H1 (cell line): ENCODE results near the gene TEX51. TPM values are rescaled to one million over a fixed set of nuclear protein-coding genes. Genes with fewer than 3 reads are reported as not detected.

ENCODE experiments used
- CTCF ChIA-PET: fragments of 300-600 bp; sonication (Branson Sonifier 250); formaldehyde crosslinking; loops from one replicate; lab custom pipeline; 2021; ENCODE audit not compliant: partially characterized antibody; lab: Charles Lee
- POLR2A ChIA-PET: fragments of 300-600 bp; sonication (Branson Sonifier 250); formaldehyde crosslinking; loops from one replicate; lab custom pipeline; 2021; ENCODE audit warnings: inconsistent platforms; ENCODE audit not compliant: partially characterized antibody; lab: Charles Lee
- DNase-seq, 2 experiments: peaks; one replicate each; pipeline versions ENCODE4 v3.0.0 to v3.0.0-alpha.2; 2010 to 2022; ENCODE audit warnings: low spot score in 2 of 2, low read depth in 1 of 2, mixed read lengths in 1 of 2
- FAIRE-seq: peaks from 2 replicates; lab custom pipeline; 2011; peaks lifted over from hg19 to GRCh38; lab: Jason Lieb, UNC
- H2AFZ ChIP-seq: 2 replicates; pipeline ENCODE4 v1.8.1; 2012; ENCODE audit warnings: low read length, inconsistent platforms
- H2AK5ac ChIP-seq: 2 replicates; pipeline ENCODE4 v1.6.1; 2013; ENCODE audit warnings: low read depth, low read length
- H2BK120ac ChIP-seq: replicated peaks from 2 replicates; pipeline ENCODE3; 2013; ENCODE audit warnings: low read depth, low read length, inconsistent platforms
- H2BK12ac ChIP-seq: 2 replicates; pipeline ENCODE4 v1.6.1; 2013; ENCODE audit warnings: low read depth, low read length
- H2BK15ac ChIP-seq: 2 replicates; pipeline ENCODE4 v1.6.1; 2013; ENCODE audit warnings: low read length
- H2BK20ac ChIP-seq: 2 replicates; pipeline ENCODE4 v1.6.1; 2013; ENCODE audit warnings: low read length
- H2BK5ac ChIP-seq: 2 replicates; pipeline ENCODE4 v1.6.1; 2013; ENCODE audit warnings: low read depth, low read length
- H3K14ac ChIP-seq: 2 replicates; pipeline ENCODE4 v1.6.1; 2013; ENCODE audit warnings: inconsistent platforms; ENCODE audit not compliant: insufficient read length
- H3K18ac ChIP-seq: 2 replicates; pipeline ENCODE4 v1.6.1; 2013; ENCODE audit warnings: low read length; ENCODE audit errors: extremely low read depth
- H3K23ac ChIP-seq: 2 replicates; pipeline ENCODE4 v1.6.1; 2013; ENCODE audit warnings: inconsistent platforms; ENCODE audit not compliant: insufficient read length
- H3K23me2 ChIP-seq: 2 replicates; pipeline ENCODE4 v1.6.1; 2013; ENCODE audit warnings: low read depth, low read length
- H3K27ac ChIP-seq: 2 replicates; pipeline ENCODE4 v1.6.1; 2011; ENCODE audit warnings: low read depth, low read length, inconsistent platforms
- H3K27me3 ChIP-seq, 4 experiments: replicated peaks in 1 of 4; 1 replicate in 1 of 4; 2 replicates in 3 of 4; pipeline versions ENCODE4 v1.6.1 to v1.8.1; 2011 to 2013; ENCODE audit warnings: low read length in 3 of 4, mild to moderate bottlenecking in 3 of 4, inconsistent platforms in 2 of 4, mixed read lengths in 2 of 4, moderate library complexity in 1 of 4; ENCODE audit not compliant: control insufficient read depth in 3 of 4, insufficient read depth in 3 of 4; ENCODE audit errors: extremely low read depth in 1 of 4
- H3K36me3 ChIP-seq, 4 experiments: 2 replicates each; pipeline versions ENCODE4 v1.6.1 to v1.8.1; 2011 to 2013; ENCODE audit warnings: mild to moderate bottlenecking in 4 of 4, low read length in 3 of 4, moderate library complexity in 2 of 4, control low read depth in 1 of 4, inconsistent platforms in 1 of 4; ENCODE audit not compliant: insufficient read depth in 4 of 4, control insufficient read depth in 2 of 4
- H3K4ac ChIP-seq: replicated peaks from 2 replicates; pipeline ENCODE3; 2013; ENCODE audit warnings: low read length, low read depth, mixed read lengths, inconsistent platforms; ENCODE audit not compliant: insufficient read length
- H3K4me1 ChIP-seq, 4 experiments: replicated peaks in 1 of 4; 1 replicate in 1 of 4; 2 replicates in 3 of 4; pipeline versions ENCODE4 v1.6.1 to v1.8.1; 2011 to 2013; ENCODE audit warnings: low read length in 3 of 4, inconsistent platforms in 2 of 4, mixed read lengths in 1 of 4; ENCODE audit not compliant: insufficient read depth in 4 of 4, control insufficient read depth in 3 of 4
- H3K4me2 ChIP-seq, 2 experiments: 2 replicates each; pipeline versions ENCODE4 v1.6.1 to v1.8.1; 2011 to 2013; ENCODE audit warnings: low read depth in 2 of 2, low read length in 2 of 2, control low read depth in 1 of 2, inconsistent platforms in 1 of 2, mild to moderate bottlenecking in 1 of 2; ENCODE audit not compliant: insufficient read depth in 1 of 2
- H3K4me3 ChIP-seq, 4 experiments: fragments of 200-600, 300-600 bp in 1 of 4; sonication (generic), shearing (Covaris generic), sonication (Bioruptor Twin) in 1 of 4; 2 replicates each; pipeline versions ENCODE4 v1.5.1 to v1.8.1; 2011 to 2016; ENCODE audit warnings: low read length in 4 of 4, low read depth in 3 of 4, control low read depth in 2 of 4, inconsistent platforms in 2 of 4, mild to moderate bottlenecking in 2 of 4, mixed read lengths in 1 of 4, moderate library complexity in 1 of 4; ENCODE audit not compliant: insufficient read depth in 2 of 4; ENCODE audit errors: extremely low read depth in 1 of 4
- H3K56ac ChIP-seq: replicated peaks from 2 replicates; pipeline ENCODE3; 2013; ENCODE audit warnings: low read depth, mild to moderate bottlenecking, mixed read lengths, low read length, inconsistent platforms; ENCODE audit not compliant: insufficient read length
- H3K79me1 ChIP-seq: 2 replicates; pipeline ENCODE4 v1.6.1; 2013; ENCODE audit warnings: low read depth, low read length, control low read depth
- H3K79me2 ChIP-seq, 2 experiments: 2 replicates each; pipeline versions ENCODE4 v1.6.1 to v1.8.1; 2012 to 2013; ENCODE audit warnings: low read length in 2 of 2, mild to moderate bottlenecking in 2 of 2, inconsistent platforms in 1 of 2; ENCODE audit not compliant: insufficient read depth in 2 of 2, control insufficient read depth in 1 of 2
- H3K9ac ChIP-seq, 4 experiments: replicated peaks in 1 of 4; 1 replicate in 1 of 4; 2 replicates in 3 of 4; pipeline versions ENCODE4 v1.6.1 to v1.8.1; 2011 to 2013; ENCODE audit warnings: low read depth in 3 of 4, low read length in 3 of 4, control low read depth in 2 of 4, mild to moderate bottlenecking in 2 of 4, moderate library complexity in 2 of 4, inconsistent platforms in 1 of 4; ENCODE audit errors: extremely low read depth in 1 of 4
- H3K9me3 ChIP-seq, 2 experiments: 2 replicates each; pipeline versions ENCODE4 v1.6.1 to v1.8.1; 2012 to 2013; ENCODE audit warnings: mild to moderate bottlenecking in 2 of 2, moderate library complexity in 2 of 2, control low read depth in 1 of 2, inconsistent platforms in 1 of 2, low read depth in 1 of 2, low read length in 1 of 2, mixed read lengths in 1 of 2; ENCODE audit not compliant: insufficient read depth in 2 of 2
- H4K20me1 ChIP-seq, 2 experiments: replicated peaks in 1 of 2; 2 replicates each; pipeline versions ENCODE3 to v1.8.1; 2011 to 2013; ENCODE audit warnings: inconsistent platforms in 2 of 2, low read length in 2 of 2, mild to moderate bottlenecking in 1 of 2; ENCODE audit not compliant: insufficient read depth in 2 of 2, control insufficient read depth in 1 of 2
- H4K5ac ChIP-seq: 2 replicates; pipeline ENCODE4 v1.6.1; 2013; ENCODE audit warnings: low read length, low read depth, mixed read lengths, inconsistent platforms; ENCODE audit not compliant: insufficient read length
- H4K8ac ChIP-seq: 2 replicates; pipeline ENCODE4 v1.8.0; 2013; ENCODE audit warnings: mild to moderate bottlenecking, moderate library complexity, low read length, inconsistent platforms; ENCODE audit not compliant: insufficient read depth; ENCODE audit errors: extremely low read depth
- H4K91ac ChIP-seq: replicated peaks from 2 replicates; pipeline ENCODE3; 2013; ENCODE audit warnings: low read length, mixed read lengths, inconsistent platforms; ENCODE audit not compliant: insufficient read length
- CBX5 ChIP-seq: fragments of 300-800, 300-1000 bp; sonication (generic); IDR thresholded peaks from 2 replicates; pipeline ENCODE4 v1.7.1; 2016; ENCODE audit warnings: antibody characterized with exemption, low read length, low read depth
- CHD1 ChIP-seq: IDR thresholded peaks from 2 replicates; pipeline ENCODE4 v1.6.1; 2012; ENCODE audit warnings: low read depth, low read length, improper control_type of control experiment
- CHD2 ChIP-seq: IDR thresholded peaks from 2 replicates; pipeline ENCODE4 v1.6.1; 2012; ENCODE audit warnings: low read length, improper control_type of control experiment
- CTBP2 ChIP-seq: IDR thresholded peaks from 2 replicates; pipeline ENCODE4 v1.7.0; 2011; ENCODE audit warnings: borderline replicate concordance, mild to moderate bottlenecking, moderate library complexity, mixed read lengths, low read length; ENCODE audit not compliant: insufficient read depth, insufficient read length
- HDAC6 ChIP-seq: IDR thresholded peaks from one replicate; pipeline ENCODE4 v1.7.1; 2012; ENCODE audit warnings: low read depth, mild to moderate bottlenecking, inconsistent platforms, low read length, moderate library complexity
- MAFK ChIP-seq: IDR thresholded peaks from 2 replicates; pipeline ENCODE4 v1.6.1; 2012; ENCODE audit warnings: low read depth, mild to moderate bottlenecking, improper control_type of control experiment, low read length
- MAX ChIP-seq: IDR thresholded peaks from 2 replicates; pipeline ENCODE4 v1.6.1; 2012; ENCODE audit warnings: inconsistent platforms
- POLR2A ChIP-seq, 2 experiments: IDR thresholded peaks; 1 replicate in 1 of 2; 2 replicates in 1 of 2; pipeline ENCODE4 v1.6.1; 2011; ENCODE audit warnings: low read depth in 2 of 2, low read length in 2 of 2, mild to moderate bottlenecking in 2 of 2; ENCODE audit errors: control extremely low read depth in 1 of 2
- POLR2AphosphoS5 ChIP-seq: IDR thresholded peaks from 2 replicates; pipeline ENCODE4 v1.6.1; 2011; ENCODE audit warnings: low read depth, low read length
- POU5F1 ChIP-seq: IDR thresholded peaks from 2 replicates; pipeline ENCODE4 v1.6.1; 2011; ENCODE audit warnings: low read depth, mild to moderate bottlenecking, low read length, moderate library complexity
- TAF1 ChIP-seq: IDR thresholded peaks from 2 replicates; pipeline ENCODE4 v1.6.1; 2011; ENCODE audit warnings: mild to moderate bottlenecking, low read depth, low read length
- TEAD4 ChIP-seq: IDR thresholded peaks from 2 replicates; pipeline ENCODE4 v1.6.1; 2012; ENCODE audit warnings: low read depth, low read length, inconsistent platforms, mixed read lengths
- WGBS, 2 experiments: shearing (Covaris generic) in 1 of 2; methylation state at CpG; one replicate each; pipeline versions ENCODE4 v1.1.6 to v1.1.7; 2013 to 2015; ENCODE audit warnings: low lambda C conversion rate in 2 of 2, mixed read lengths in 2 of 2, inconsistent platforms in 1 of 2, low coverage in 1 of 2, missing lambda C conversion rate in 1 of 2; ENCODE audit not compliant: insufficient replicate concordance in 2 of 2, insufficient coverage in 1 of 2, insufficient read length in 1 of 2; ENCODE audit errors: extremely low coverage in 1 of 2, missing lambda C conversion rate in 1 of 2; 5-methylcytosine and 5-hydroxymethylcytosine counted together
- polyA plus RNA-seq, 7 experiments: library from polyadenylated mRNA; depleted of rRNA in 3 of 7; stranded (reverse) in 5 of 7; unstranded in 2 of 7; fragments of >200 nt in 5 of 7; fragments of 200-250 nt in 2 of 7; gene quantifications; 1 replicate in 5 of 7; 2 replicates in 1 of 7; 4 replicates in 1 of 7; pipeline versions ENCODE4 v1.2.1 to v1.2.3, GENCODE V29; 2011 to 2013; ENCODE audit warnings: missing spikeins in 2 of 7, mixed read lengths in 2 of 7
- total RNA-seq: library from RNA; stranded (reverse); fragmentation: NEBNext Ultra II Directional; extraction: Animal tissue kit (Norgen Biotek cat#: 25700); gene quantifications from 2 replicates; pipeline ENCODE4 v1.2.1, GENCODE V29; 2021

The TEX51 gene
- total and polyA plus RNA-seq, 2 of the 8 experiments (the other 6 are each of a cell fraction or from before 2014, with no cell fraction given), result not detected

GRCh38 chr2:126886211-126886915 is 12.3 kb upstream of the TEX51 start:
- Histone ChIP-seq H3K4me3 (peak overlapping the region in 3 of 4 experiments; percentile 29 to 47 (median 42); a peak in 5 of 8 replicates), H2AFZ (peak overlapping the region; percentile 87), H3K4me2 (peak overlapping the region; percentile 42 to 69)
- TF ChIP-seq MAFK (no peak), POLR2A (IDR thresholded peaks at IDR 0.05; ENCODE audit: control extremely low read depth in 1 of 2, low read depth in 2 of 2, low read length in 2 of 2) (no peak), TEAD4 (peak; percentile 21; the same call in 1 of the 2 replicates), POU5F1 (no peak), CHD1 (no peak), CHD2 (0 out of 2 replicates have a peak, but pooled peaks have one; percentile 47), HDAC6 (no peak), POLR2AphosphoS5 (no peak), CBX5 (no peak), MAX (peak; percentile 69), CTBP2 (no peak), TAF1 (0 out of 2 replicates have a peak, but pooled peaks have one; percentile 39)

More at GRCh38 chr2:126886211-126886915, 12.3 kb upstream of the TEX51 start:
- no peaks in the 10 kb centered on the region for H3K9me3 ChIP-seq
- H2BK120ac ChIP-seq, result no peak overlapping the region
- H3K27ac ChIP-seq, result no peak overlapping the region
- no peak overlapping the region for H2BK20ac ChIP-seq
- H4K8ac ChIP-seq, result peak overlapping the region; percentile 92
- no peaks in the 10 kb centered on the region for H4K20me1 ChIP-seq
- H3K4me1 ChIP-seq, result peaks cover 0 to 12% (median 7%) of the 10 kb centered on the region in 4 experiments; a peak in 5 of 7 replicates
- no peak overlapping the region for H3K9ac ChIP-seq
- 0 out of 2 replicates have a peak overlapping the region, but pooled peaks have one; percentile 68 for H2BK12ac ChIP-seq
- H3K4ac ChIP-seq, result no peak overlapping the region
- H3K23ac ChIP-seq, result no peak overlapping the region
- no peak overlapping the region for H2BK15ac ChIP-seq
- DNase-seq, result peak; percentile 63 to 96
- H3K18ac ChIP-seq, result peak overlapping the region; percentile 75; the same call in 1 of the 2 replicates
- FAIRE-seq, result no peak
- H4K91ac ChIP-seq, result peak overlapping the region; percentile 68
- 16% methylated on average over 10 of the region's 40 CpGs; no CpG with 5 or more reads in 1 of the 2 experiments for WGBS, 2 experiments
- H3K27me3 ChIP-seq, result peaks cover 0 to 9% (median 5%) of the 10 kb centered on the region in 4 experiments; a peak in 3 of 7 replicates
- ChIA-PET POLR2A (interaction anchor here (0.6 to 1.3 kb wide), 2 partner anchors 35 to 510 kb away, joined by 3 read pairs; no protein-coding TSS in a partner anchor), CTCF (interaction anchor here (0.7 to 4.4 kb wide), 19 partner anchors 8 to 570 kb away, joined by 3 to 23 read pairs (median 4); partner anchors contain the start of gene TEX51)
- H2BK5ac ChIP-seq, result no peak overlapping the region
- no peak overlapping the region for H4K5ac ChIP-seq
- no peaks in the 10 kb centered on the region for H3K36me3 ChIP-seq
- no peak overlapping the region for H2AK5ac ChIP-seq
- no peaks in the 10 kb centered on the region for H3K79me1 ChIP-seq
- peak overlapping the region; percentile 9 for H3K56ac ChIP-seq
- H3K79me2 ChIP-seq, result no peaks in the 10 kb centered on the region
- H3K23me2 ChIP-seq, result no peaks in the 10 kb centered on the region; the same call in 1 of the 2 replicates
- H3K14ac ChIP-seq, result no peak overlapping the region
